DOHH2 (cell line): ENCODE results near the gene ABHD12.

Source experiments
- EZH2phosphoT487 ChIP-seq: fragments of 200-600 bp; sonication (generic); IDR thresholded peaks from 2 replicates; pipeline ENCODE4 v1.6.1; 2017; ENCODE audit warnings: borderline replicate concordance, mild to moderate bottlenecking, antibody characterized with exemption, low read length, moderate library complexity, mixed read lengths
- TF ChIP-seq, protein P1 (sequence below): fragments of 200-600 bp; sonication (generic); IDR thresholded peaks from one replicate; pipeline ENCODE4 v1.5.1; 2014; ENCODE audit warnings: antibody characterized with exemption, mild to moderate bottlenecking, low read depth, low read length; ENCODE audit not compliant: poor library complexity, severe bottlenecking

DNA sequence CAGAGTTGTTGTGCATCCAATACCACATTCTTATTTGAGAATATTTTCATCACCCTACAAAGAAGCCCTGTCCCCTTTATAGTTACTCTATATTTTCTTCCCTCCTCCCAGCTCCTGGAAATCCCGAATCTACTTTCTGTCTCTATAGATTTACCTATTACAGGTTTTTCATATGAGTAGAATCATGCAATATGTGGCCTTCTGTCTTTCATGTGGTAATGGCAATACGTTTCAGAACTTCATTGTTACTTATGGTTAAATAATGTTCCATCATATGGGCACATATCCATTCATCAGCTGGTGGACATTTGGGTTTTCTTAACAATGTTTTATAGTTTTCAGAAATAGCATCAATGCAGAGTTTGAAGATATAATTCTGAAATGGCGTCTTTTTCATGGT, 33.9 kb upstream of the ABHD12 start:
- TF ChIP-seq, protein P1, sequence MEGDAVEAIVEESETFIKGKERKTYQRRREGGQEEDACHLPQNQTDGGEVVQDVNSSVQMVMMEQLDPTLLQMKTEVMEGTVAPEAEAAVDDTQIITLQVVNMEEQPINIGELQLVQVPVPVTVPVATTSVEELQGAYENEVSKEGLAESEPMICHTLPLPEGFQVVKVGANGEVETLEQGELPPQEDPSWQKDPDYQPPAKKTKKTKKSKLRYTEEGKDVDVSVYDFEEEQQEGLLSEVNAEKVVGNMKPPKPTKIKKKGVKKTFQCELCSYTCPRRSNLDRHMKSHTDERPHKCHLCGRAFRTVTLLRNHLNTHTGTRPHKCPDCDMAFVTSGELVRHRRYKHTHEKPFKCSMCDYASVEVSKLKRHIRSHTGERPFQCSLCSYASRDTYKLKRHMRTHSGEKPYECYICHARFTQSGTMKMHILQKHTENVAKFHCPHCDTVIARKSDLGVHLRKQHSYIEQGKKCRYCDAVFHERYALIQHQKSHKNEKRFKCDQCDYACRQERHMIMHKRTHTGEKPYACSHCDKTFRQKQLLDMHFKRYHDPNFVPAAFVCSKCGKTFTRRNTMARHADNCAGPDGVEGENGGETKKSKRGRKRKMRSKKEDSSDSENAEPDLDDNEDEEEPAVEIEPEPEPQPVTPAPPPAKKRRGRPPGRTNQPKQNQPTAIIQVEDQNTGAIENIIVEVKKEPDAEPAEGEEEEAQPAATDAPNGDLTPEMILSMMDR, result no peak
- no peak for TF ChIP-seq EZH2phosphoT487
